ENCODE results near the gene FNIP2. TPM values are rescaled to one million over a fixed set of nuclear protein-coding genes. Genes with fewer than 3 reads are reported as not detected.

The FNIP2 gene
- 10 to 100 TPM; 25.0 to 28.4 TPM for total RNA-seq
- polyA plus RNA-seq (ENCODE audit: insufficient read depth, low read depth, low replicate concordance), result 23.5 TPM
- long read RNA-seq, donor 1, partial matches to known transcripts, result 7 of 9 reads
- long read RNA-seq, donor 1, other reads (novel, unspliced or antisense), result 0 of 9 reads
- long read RNA-seq, donor 2, partial matches to known transcripts, result 7 of 8 reads
- long read RNA-seq, donor 2, other reads (novel, unspliced or antisense), result 0 of 8 reads

- intact Hi-C loops (cut with DNase I; ENCODE audit: low total_unique reads), result no loop called here
- H3K9me3 ChIP-seq, result no peaks in the 10 kb centered on the region
- H3K4me3 ChIP-seq, result peak within 1 kb of the TSS; percentile 76 to 91
- no peaks in the 10 kb centered on the region for H3K27me3 ChIP-seq
- peaks cover 6% of the 10 kb centered on the region for H3K4me1 ChIP-seq
- H3K36me3 ChIP-seq (ENCODE audit: low read depth, missing control alignments), result no peaks in the 10 kb centered on the region
- peak; percentile 84 for DNase-seq
- H3K27ac ChIP-seq, result peak within 1 kb of the TSS; percentile 86
- 1 to 2% methylated on average over 6 to 64 of the region's 88 CpGs for WGBS, 2 donors
- no peak for TF ChIP-seq CTCF (IDR thresholded peaks at IDR 0.05)
- no peak for TF ChIP-seq POLR2A (IDR thresholded peaks at IDR 0.05)
Measured at GRCh38 chr4:158768555-158769174, at the start of gene FNIP2. Gene FNIP2 (plus strand): TSS chr4:158769026. CDS start chr4:158769213, 187 bp downstream.

- peaks cover 6% of the 10 kb centered on the region for H3K4me1 ChIP-seq
- WGBS, 2 donors, result 68 to 74% methylated on average over 1 of the region's 1 CpG
- intact Hi-C loops (cut with DNase I; ENCODE audit: low total_unique reads), result no loop called here
- no peak for TF ChIP-seq CTCF (IDR thresholded peaks at IDR 0.05)
- TF ChIP-seq POLR2A (IDR thresholded peaks at IDR 0.05), result no peak
- no peak overlapping the region for H3K27ac ChIP-seq
- no peak for DNase-seq
- no peaks in the 10 kb centered on the region for H3K27me3 ChIP-seq
- H3K9me3 ChIP-seq, result no peaks in the 10 kb centered on the region
- no peaks in the 10 kb centered on the region for H3K36me3 ChIP-seq (ENCODE audit: low read depth, missing control alignments)
- no peak overlapping the region for H3K4me3 ChIP-seq
Measured at GRCh38 chr4:158721680-158722079, 47.1 kb upstream of the FNIP2 start.

- peak overlapping the region; percentile 81 to 89 for H3K4me3 ChIP-seq
- WGBS, 2 donors, result 7 to 14% methylated on average over 16 of the region's 16 CpGs
- peak; percentile 26 for DNase-seq
- H3K9me3 ChIP-seq, result no peaks in the 10 kb centered on the region
- H3K36me3 ChIP-seq (ENCODE audit: low read depth, missing control alignments), result no peaks in the 10 kb centered on the region
- H3K4me1 ChIP-seq, result peaks cover 6% of the 10 kb centered on the region
- no peaks in the 10 kb centered on the region for H3K27me3 ChIP-seq
- intact Hi-C loops (cut with DNase I; ENCODE audit: low total_unique reads), result no loop called here
- TF ChIP-seq POLR2A (IDR thresholded peaks at IDR 0.05), result no peak
- TF ChIP-seq CTCF (IDR thresholded peaks at IDR 0.05), result no peak
- H3K27ac ChIP-seq, result peak overlapping the region; percentile 92 to 96
Measured at GRCh38 chr4:158722291-158722916, 46.4 kb upstream of the FNIP2 start.

GRCh38 chr4:158722917-158723793, 45.7 kb upstream of the FNIP2 start, which contains the start of gene PPID:
Gene PPID (minus strand): TSS chr4:158723396. CDS start chr4:158723288, 108 bp downstream.
- Histone ChIP-seq H3K36me3 (ENCODE audit: low read depth, missing control alignments) (no peaks in the 10 kb centered on the region), H3K4me1 (peaks cover 6% of the 10 kb centered on the region), H3K9me3 (no peaks in the 10 kb centered on the region), H3K27ac (peak within 1 kb of the TSS; percentile 92 to 96), H3K27me3 (no peaks in the 10 kb centered on the region), H3K4me3 (peak within 1 kb of the TSS; percentile 81 to 89)
- 0 to 3% methylated on average over 12 to 59 of the region's 65 CpGs for WGBS, 2 donors
- TF ChIP-seq POLR2A (IDR thresholded peaks at IDR 0.05), result no peak
- no peak for TF ChIP-seq CTCF (IDR thresholded peaks at IDR 0.05)
- peak; percentile 90 for DNase-seq
- intact Hi-C loops (cut with DNase I; ENCODE audit: low total_unique reads), result no loop called here

All from testis (tissue), 5 donors.